Kidney glomerular epithelial cell (primary cell): ENCODE data around the gene COA1.
"Not testable (repeated sequence)": the region's sequence is repeated elsewhere in the genome, so short reads cannot be mapped to it uniquely, and the experiment has no call there.

ENCODE experiments used
- DNase-seq: peaks from one replicate; lab custom pipeline; 2025; lab: John Stamatoyannopoulos, UW

Gene COA1, protein sequence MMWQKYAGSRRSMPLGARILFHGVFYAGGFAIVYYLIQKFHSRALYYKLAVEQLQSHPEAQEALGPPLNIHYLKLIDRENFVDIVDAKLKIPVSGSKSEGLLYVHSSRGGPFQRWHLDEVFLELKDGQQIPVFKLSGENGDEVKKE

DNA sequence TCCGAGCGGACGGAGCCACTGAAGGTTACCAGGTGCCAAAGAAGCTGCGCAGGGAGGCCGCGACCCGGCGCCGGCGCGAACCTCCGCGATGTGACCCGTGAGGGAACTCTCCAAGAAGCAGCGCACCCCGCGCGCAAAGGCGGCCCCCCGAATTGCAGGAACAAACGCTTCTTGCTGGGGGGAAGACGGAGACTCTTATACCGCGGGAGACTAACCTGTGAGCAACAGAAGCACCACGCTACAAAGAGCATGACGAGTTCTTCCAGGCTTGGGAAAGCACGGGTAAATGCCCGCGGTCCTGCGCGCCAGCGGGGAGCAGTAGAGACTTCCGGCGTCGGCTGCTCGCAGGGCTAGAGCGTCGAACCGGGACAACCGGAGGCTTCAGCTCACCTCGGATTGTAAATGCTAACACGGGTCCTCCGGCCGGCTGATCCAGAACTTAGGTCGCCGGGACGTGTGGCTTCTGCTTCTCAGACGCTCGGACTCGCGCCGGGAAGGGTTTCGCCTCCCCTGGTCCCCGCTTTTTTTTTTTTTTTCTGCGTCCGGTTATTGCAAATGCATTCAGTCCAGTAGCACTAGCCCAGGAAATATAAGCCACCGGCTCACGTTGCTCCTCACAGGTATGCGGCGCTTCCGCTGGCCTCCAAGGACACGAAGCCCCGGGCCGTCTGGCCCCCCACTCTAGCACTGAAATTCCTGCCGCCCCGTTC lies at the start of gene COA1:
Gene COA1 (minus strand): TSS at position 310 of the 710 bp plus-strand sequence. CDS start 80,909 bp downstream, outside the sequence.
- peak; percentile 92 for DNase-seq

DNA sequence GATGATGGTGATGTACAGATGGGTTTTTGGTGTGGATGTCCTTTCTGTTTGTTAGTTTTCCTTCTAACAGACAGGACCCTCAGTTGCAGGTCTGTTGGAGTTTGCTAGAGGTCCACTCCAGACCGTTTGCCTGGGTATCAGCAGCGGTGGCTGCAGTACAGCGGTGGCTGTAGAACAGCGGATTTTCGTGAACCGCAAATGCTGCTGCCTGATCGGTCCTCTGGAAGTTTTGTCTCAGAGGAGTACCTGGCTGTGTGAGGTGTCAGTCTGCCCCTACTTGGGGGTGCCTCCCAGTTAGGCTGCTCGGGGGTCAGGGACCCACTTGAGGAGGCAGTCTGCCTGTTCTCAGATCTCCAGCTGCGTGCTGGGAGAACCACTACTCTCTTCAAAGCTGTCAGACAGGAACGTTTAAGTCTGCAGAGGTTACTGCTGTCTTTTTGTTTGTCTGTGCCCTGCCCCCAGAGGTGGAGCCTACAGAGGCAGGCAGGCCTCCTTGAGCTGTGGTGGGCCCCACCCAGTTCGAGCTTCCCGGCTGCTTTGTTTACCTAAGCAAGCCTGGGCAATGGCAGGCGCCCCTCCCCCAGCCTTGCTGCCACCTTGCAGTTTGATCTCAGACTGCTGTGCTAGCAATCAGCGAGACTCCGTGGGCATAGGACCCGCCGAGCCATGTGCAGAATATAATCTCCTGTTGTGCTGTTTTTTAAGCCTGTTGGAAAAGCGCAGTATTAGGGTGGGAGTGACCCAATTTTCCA lies 49.1 kb upstream of the COA1 start:
- DNase-seq: not testable (repeated sequence)

GRCh38 chr7:43775255-43775654 lies 45.9 kb upstream of the COA1 start:
- not testable (repeated sequence) for DNase-seq

- DNase-seq: not testable (repeated sequence)
These were observed 43.9 kb upstream of the COA1 start for GRCh38 chr7:43773268-43773667.

- DNase-seq: no peak
These were observed 42.2 kb upstream of the COA1 start for GRCh38 chr7:43771573-43771972.

DNA sequence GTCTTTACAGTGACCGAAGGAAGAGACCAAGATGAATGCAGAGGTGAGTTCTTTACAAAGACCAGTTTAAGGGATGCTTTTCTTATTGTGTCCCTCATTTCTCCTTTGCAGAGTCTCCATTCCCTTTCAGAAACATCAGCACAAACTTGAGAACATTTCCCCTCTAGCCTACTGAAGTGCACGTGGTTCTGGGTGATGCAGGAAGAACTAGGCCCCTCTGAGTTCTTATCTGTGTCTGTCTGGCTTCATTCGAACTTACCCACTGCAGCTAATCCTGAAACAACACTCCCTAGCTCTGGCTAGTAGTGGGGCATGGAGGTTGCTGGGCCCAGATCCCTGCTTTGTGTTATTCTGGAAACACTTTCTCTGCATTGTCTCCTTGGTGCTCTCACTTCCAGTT lies 41.8 kb upstream of the COA1 start:
- no peak for DNase-seq

GRCh38 chr7:43769791-43770465 lies 40.6 kb upstream of the COA1 start:
- DNase-seq: no peak

DNA sequence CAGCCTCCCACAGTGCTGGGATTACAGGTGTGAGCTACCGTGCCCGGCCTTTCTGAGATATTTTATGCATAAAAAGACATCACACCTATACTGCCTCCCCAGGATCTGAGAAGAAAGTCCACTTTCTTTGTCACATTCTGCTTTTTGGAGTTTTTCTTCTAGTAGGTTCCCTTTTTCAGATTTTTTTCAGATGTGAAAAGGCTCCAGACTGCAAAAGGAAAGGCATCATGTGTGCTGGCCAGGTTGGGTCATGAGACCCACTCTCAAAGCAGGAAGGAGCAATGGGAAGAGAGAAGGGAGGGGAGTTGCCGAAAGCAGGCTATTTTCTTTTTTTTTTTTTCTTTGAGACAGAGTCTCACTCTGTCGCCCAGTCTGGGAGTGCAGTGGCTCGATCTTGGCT lies 40.0 kb upstream of the COA1 start:
- DNase-seq: no peak

DNA sequence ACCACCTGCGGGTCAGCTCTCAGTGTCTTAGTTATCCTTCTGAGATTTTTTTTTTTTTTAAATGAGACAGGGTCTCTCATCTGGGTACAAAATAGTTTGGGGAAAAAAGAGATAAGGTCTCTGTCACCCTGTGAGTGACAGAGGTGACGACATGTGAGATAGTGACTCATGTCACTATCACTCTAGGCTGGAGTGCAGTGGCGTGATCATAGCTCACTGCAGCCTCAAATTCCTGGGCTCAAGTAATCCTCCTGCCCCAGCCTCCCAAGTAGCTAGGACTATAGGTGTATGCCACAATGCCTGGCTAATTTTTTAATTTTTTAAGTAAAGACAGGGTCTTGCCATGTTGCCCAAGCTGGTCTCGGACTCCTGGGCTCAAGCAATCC lies 39.6 kb upstream of the COA1 start:
- no peak for DNase-seq

DNA sequence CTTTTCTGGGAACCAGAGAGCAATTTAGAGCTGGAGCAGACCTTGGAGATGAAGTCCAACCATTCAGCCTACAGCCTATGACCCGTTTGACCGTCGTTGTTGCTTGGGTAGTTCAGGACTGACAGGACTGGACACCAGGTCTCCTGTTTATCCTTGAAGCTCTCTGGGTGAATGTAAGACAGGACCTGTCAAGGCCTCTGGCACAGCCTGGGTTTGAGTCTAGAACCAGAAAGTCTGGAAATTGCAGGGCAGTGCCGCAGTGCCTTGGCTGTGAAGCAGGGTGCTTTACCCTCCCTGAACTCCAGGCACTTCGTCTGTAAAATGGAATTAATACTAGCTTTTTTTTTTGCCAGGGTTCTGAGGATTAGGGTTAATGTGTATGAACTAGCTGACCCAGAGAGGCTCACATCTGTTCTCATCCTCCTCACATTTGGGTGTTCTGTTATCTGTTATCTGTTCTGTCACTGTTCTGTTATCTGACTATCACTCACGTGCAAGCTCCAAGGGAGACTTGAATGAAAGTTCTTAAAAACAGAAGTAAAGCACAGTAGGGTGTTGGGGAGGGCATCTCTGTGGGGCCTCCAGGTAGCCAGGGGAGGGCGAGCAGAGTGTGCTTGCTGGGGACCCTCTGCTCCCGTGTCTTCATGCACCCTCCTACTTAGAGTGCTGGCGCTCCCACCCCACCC lies 39.0 kb upstream of the COA1 start:
- no peak for DNase-seq

GRCh38 chr7:43767311-43767710 lies 38.0 kb upstream of the COA1 start:
- no peak for DNase-seq

DNA sequence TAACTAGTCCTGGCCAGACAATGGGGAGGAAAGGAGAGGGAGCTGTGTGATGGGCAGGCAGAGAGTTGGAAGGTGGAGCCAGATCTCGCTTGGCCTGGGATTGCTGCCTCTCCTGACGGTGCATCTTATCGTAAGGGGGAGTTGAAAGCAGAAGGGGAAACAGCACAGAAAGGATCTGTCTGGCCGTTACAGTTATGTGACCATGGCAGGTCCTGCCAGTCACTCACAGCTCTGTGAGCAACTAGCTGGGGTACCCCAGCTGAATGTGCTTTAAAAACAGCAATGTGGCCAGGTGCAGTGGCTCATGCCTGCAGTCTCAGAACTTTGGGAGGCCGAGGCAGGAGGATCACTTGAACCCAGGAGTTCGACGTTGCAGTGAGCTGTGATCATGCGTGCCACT lies 37.2 kb upstream of the COA1 start:
- no peak for DNase-seq

DNA sequence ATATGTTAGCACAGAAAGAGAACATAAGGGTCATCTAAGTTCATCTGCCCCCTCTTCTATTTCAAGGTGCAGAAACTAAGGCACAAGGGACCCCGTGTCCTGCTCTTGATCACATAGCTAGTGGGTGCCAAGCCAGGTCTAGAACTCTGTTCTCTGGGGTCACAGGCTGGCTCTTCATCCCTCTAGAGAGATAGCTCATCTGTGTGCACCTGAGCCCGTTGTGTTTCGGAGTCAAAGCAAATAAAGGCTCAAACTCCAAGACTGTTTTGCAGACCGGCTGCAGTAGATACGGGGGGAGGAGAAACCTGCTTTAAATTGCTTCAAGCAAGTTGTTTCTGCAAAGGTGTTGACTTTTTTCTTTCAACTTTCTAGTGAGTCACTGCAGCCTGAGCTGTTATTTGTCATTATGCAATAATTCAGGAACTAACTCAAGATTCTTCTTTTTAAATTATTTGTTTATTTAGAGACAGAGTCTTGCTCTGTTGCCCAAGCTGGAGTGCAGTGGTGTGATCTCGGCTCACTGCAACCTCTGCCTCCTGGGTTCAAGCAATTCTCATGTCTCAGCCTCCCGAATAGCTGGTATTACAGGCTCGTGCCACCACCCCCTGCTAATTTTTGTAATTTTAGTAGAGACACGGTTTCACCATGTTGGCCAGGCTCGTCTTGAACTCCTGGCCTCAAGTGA lies 35.6 kb upstream of the COA1 start:
- peak; percentile 44 for DNase-seq

DNA sequence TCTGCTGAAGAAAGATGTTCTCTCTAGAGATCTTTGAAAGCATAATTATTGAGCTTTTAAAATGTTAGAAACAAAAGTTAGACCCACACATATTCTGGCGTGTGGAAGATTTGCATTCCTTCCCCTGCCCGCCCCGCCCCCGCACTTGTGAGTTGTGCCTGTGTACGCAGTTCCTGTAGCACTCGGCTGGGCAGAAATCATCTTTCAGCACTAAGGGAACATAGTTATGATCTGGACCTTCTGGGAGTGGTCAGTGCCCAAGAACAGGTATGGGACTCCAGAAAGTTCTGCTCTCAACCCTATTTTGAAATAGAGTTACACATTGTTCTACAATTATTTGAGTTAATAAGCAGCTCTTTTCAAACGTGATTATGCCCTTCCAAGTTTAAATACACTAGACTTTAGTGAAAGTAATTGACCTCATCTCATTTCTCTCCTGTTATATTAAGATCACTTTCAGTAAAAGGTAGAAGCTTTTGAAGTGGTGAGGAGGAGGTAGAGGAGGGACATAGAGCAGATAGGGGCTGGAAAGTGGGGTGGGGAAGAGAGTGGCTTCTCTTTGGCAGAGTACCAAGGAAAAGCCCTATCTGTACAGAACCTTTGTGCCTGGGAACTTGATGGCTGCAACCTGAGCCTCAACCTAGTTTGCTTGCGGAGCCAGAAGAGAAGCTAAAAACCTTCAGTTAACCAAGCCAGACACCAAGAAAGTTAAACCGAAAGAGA lies 34.9 kb upstream of the COA1 start:
- DNase-seq: peak; percentile 49

DNA sequence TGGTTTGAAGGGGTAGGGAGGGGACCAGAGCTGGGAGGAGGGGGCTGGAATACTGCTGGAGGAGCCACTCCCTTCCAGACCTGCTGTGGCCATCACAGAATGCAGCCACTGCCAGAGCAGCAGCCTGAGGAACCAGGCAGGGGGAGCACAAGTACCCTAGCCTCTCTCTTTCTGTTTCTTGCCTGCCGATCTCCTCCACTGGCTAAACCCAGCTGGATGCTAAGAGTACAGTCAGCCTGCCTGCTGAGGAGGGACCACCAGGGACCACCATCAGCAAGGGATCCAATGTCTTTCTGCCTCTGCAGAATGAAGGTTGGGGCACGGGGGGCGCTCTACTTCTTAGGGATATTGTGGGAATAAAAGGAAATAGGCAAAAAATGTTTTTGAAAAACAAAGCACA lies 33.9 kb upstream of the COA1 start:
- DNase-seq: no peak

- DNase-seq: no peak
These were observed 32.8 kb upstream of the COA1 start for GRCh38 chr7:43761938-43762692.

GRCh38 chr7:43761382-43761781 lies 32.1 kb upstream of the COA1 start:
- no peak for DNase-seq

DNA sequence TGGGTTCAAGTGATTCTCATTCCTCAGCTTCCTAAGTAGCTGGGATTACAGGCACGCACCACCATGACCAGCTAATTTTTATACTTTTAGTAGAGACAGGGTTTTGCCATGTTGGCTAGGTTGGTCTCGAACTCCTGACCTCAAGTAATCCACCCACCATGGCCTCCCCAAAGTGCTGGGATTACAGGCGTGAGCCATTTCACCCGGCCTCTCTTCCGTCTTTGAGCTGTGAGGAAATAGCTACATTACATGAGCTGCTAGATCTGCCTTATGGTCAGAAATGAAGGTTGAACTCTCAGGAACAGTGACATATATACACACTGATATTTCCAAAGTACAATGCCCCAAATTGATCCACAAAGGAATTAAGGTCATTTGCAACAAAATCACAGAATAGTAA lies 31.5 kb upstream of the COA1 start:
- no peak for DNase-seq

DNA sequence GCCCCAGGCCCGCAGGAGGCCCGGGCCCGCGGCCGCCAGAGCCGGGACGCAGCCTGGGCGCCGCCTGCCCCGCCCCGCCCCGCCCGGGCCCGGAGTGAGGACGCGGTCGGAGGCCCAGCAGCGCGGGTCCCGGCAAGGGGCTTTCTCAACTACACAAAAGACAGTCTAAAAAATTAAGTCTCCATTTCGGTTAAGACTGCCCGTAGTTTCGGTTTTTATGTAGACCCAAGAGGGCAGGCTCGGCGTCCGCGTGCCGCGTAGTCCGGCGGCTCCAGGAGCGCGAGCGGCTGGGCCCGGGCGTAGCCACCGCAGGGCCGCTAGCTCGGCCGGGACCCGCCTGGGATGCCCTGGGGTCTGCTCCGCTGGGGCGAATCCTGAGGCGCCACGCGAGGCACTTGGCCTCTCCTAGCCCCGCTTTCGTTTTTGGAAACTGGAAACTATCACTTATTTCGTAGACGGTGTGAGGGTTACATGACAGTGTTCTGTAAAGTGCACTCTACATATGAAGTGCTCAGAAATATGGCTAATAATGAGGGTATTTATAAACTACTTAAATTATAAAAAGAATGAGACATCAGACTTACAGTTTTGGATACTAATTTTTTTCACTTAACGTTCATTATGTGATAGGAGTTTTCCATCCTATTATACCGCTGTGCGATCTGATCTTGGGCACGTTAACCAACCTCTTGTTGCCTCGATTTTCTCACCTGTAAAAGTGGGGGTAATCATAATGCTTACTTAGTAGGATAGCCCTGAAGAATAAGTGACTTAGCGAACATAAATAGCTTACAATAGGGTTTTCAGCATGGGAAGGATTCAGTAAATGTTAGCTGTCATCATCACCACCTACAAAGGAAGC lies 29.7 kb upstream of the COA1 start:
- no peak for DNase-seq
